Activated naive CD4-positive, alpha-beta T cell treated with anti-CD3 and anti-CD28 coated beads, Interleukin-2, amount 10 ng/mL, durations not matched to agents 7 days and 5 days (primary cell): ENCODE results near the gene RNF166.

ENCODE experiments used
- CTCF ChIA-PET: fragments of 350-600 bp; sonication (Branson Sonifier 250); formaldehyde crosslinking; loops from one replicate; lab custom pipeline; 2021; ENCODE audit warnings: antibody characterized with exemption; lab: Charles Lee
- DNase-seq: peaks from one replicate; pipeline ENCODE4 v3.0.0-alpha.2; 2020
- H3K27ac Mint-ChIP-seq: one replicate; pipeline ENCODE4 v1.8.0; 2021; ENCODE audit warnings: mild to moderate bottlenecking, moderate library complexity, mixed read lengths
- H3K27me3 Mint-ChIP-seq: one replicate; pipeline ENCODE4 v1.8.0; 2021; ENCODE audit warnings: mild to moderate bottlenecking, mixed read lengths
- H3K36me3 Mint-ChIP-seq: one replicate; pipeline ENCODE4 v1.8.0; 2021; ENCODE audit warnings: mixed read lengths
- H3K4me1 Mint-ChIP-seq: one replicate; pipeline ENCODE4 v1.8.0; 2021; ENCODE audit warnings: mixed read lengths
- H3K4me3 Mint-ChIP-seq: one replicate; pipeline ENCODE4 v1.8.0; 2021; ENCODE audit warnings: mild to moderate bottlenecking, moderate library complexity, mixed read lengths
- H3K9me3 Mint-ChIP-seq: one replicate; pipeline ENCODE4 v1.8.0; 2021; ENCODE audit warnings: mixed read lengths

RNF166 gene

DNA sequence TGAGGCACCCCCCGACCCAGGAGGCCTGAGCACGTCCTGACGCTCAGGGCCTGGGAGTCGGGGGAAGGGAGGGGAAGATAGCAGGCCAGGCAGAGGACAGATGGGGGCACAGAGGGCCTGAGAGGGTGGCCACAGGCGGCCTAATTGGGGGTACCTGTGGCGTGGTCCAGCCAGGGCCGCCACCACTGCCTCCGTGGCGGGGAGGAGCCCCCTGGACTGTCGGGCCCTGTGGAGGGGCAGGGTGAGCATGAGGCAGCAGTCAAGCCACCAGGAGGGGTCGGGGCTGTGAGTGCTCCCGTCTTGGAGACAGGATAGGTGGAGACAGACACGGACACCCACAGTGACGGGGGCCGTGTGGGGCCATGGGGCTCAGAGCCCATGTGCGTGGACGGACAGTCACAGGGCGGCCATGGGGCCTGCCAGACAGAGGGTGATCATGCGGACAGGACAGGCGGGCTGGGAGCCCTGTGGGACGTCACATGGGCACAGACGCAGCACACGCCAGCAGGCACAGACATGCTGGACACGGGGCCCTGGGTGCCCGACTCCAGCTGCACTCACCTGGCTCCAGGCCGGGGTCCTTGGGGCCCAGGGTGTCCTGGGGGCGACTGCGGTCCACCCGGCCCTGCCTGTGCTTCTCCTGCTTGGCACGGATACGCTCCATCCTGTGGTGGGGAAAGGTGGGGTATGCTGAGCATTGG, 18.8 kb upstream of the RNF166 start:
- H3K27me3 Mint-ChIP-seq = no peaks in the 10 kb centered on the region
- H3K36me3 Mint-ChIP-seq = peaks cover 33% of the 10 kb centered on the region
- no peak overlapping the region for H3K4me3 Mint-ChIP-seq
- H3K4me1 Mint-ChIP-seq = no peaks in the 10 kb centered on the region
- H3K9me3 Mint-ChIP-seq = no peaks in the 10 kb centered on the region
- CTCF ChIA-PET = no interaction called here
- H3K27ac Mint-ChIP-seq = no peak overlapping the region
- no peak for DNase-seq

GRCh38 chr16:88723911-88724310, 17.7 kb upstream of the RNF166 start:
- CTCF ChIA-PET = no interaction called here
- Mint-ChIP-seq H3K36me3 (peaks cover 39% of the 10 kb centered on the region), H3K4me3 (no peak overlapping the region), H3K27me3 (no peaks in the 10 kb centered on the region), H3K4me1 (no peaks in the 10 kb centered on the region), H3K27ac (no peak overlapping the region), H3K9me3 (no peaks in the 10 kb centered on the region)
- DNase-seq = no peak

DNA sequence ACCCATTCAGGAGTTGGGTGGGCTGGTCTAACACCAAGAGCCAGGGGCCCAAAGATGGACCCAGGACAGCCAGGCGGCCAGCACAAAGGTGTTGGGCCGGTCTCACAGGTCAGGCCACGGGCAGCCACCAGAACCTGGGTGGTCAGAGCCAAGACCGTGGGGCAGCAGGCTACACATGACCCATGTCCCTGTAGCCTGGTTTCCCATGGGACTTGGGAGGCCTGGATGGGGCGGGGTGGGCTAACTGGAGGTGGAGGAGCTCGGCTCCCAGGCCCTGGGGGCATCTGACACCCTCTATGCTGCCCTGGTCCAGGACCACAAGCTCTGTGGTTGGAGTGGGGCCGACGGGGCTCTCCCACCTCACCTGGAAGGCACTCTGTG, 17.3 kb upstream of the RNF166 start:
- H3K36me3 Mint-ChIP-seq = peaks cover 43% of the 10 kb centered on the region
- H3K27ac Mint-ChIP-seq = no peak overlapping the region
- CTCF ChIA-PET = no interaction called here

GRCh38 chr16:88722784-88723506, 16.7 kb upstream of the RNF166 start:
- Mint-ChIP-seq H3K9me3 (no peaks in the 10 kb centered on the region), H3K4me3 (no peak overlapping the region), H3K27me3 (no peaks in the 10 kb centered on the region), H3K27ac (no peak overlapping the region), H3K4me1 (no peaks in the 10 kb centered on the region), H3K36me3 (peaks cover 44% of the 10 kb centered on the region)
- DNase-seq = no peak
- CTCF ChIA-PET = no interaction called here

More for the DNA sequence above, 17.3 kb upstream of the RNF166 start:
- Mint-ChIP-seq H3K9me3 (no peaks in the 10 kb centered on the region), H3K4me1 (no peaks in the 10 kb centered on the region), H3K4me3 (no peak overlapping the region), H3K27me3 (no peaks in the 10 kb centered on the region)
- DNase-seq = no peak

DNA sequence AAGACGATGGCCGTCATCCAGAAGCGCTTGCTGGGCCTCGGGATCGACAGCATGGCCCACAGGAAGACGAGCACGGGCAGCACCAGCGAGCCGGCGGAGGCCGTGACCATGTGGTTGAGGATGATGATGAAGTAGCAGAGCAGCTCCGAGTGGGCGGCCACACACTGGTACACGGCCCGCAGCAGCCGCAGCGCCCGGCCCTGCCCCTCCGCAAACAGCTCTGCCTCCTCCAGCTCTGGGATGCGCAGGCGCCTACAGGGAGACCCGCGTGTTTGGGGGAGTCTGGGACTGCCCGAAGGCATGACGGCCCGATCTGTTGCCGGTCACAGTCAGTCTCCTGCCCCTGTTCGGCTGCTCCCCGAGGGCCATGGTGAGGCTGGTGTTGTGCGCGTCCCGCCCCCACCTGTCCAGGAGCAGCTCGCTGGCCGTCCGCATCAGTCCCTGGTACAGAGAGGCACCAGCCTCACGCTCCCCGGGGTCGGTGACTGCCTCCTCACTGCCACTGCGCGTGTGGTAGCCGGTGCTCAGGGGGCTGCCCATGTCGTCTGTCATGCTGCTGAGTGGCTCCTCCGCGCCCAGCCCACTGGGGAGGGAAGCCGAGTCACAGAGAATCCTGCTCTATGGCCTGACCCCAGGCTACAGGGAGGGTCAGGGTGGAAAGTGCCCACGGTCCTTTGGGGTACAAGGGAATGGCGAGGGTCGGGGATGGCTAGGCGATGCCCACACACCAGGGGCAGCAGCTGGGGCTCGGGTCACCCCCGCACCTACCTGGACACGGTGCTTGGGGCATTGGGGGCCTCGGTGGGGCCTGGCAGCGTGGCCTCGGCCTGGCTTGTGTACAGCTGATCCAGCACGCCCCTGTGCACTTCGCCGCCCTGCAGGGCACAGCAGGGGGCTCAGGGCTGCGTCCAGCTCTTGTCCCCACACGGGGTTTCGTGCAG, 15.9 kb upstream of the RNF166 start:
- H3K27me3 Mint-ChIP-seq = no peaks in the 10 kb centered on the region
- no peaks in the 10 kb centered on the region for H3K4me1 Mint-ChIP-seq
- H3K4me3 Mint-ChIP-seq = no peak overlapping the region
- CTCF ChIA-PET = interaction anchor here (1.1 kb wide), 1 partner anchor 15 kb away, joined by 3 read pairs; no protein-coding TSS in a partner anchor
- no peak overlapping the region for H3K27ac Mint-ChIP-seq
- H3K36me3 Mint-ChIP-seq = peaks cover 46% of the 10 kb centered on the region
- H3K9me3 Mint-ChIP-seq = no peaks in the 10 kb centered on the region
- DNase-seq = no peak

DNA sequence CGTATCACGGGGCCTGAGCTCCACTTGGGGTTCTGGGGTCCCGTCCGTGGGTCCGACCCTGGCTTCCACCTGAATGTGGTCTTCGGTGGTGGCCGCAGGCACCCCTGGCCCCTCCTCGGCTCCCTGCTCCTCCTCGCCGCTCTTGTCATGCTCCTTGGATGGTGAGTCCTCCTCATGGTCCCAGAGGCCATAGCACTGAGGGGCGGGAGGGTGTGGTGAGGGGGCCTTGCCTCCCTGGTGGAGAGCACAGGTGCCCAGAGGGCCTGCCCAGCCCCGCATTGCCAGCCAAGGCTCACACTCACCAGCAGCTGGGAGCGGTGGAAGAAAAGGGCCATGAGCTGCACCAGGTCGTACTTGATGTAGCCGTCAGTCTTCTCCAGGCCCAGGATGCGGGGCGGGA, 15.0 kb upstream of the RNF166 start:
- CTCF ChIA-PET = interaction anchor here (1.1 kb wide), 1 partner anchor 16 kb away, joined by 3 read pairs; no protein-coding TSS in a partner anchor
- DNase-seq = no peak

GRCh38 chr16:88720396-88720970, 14.3 kb upstream of the RNF166 start:
- no peak overlapping the region for H3K4me3 Mint-ChIP-seq
- CTCF ChIA-PET = no interaction called here
- H3K27ac Mint-ChIP-seq = peak overlapping the region; percentile 73
- H3K4me1 Mint-ChIP-seq = no peaks in the 10 kb centered on the region
- H3K9me3 Mint-ChIP-seq = no peaks in the 10 kb centered on the region
- no peaks in the 10 kb centered on the region for H3K27me3 Mint-ChIP-seq
- DNase-seq = no peak
- peaks cover 44% of the 10 kb centered on the region for H3K36me3 Mint-ChIP-seq

More for the DNA sequence above, 15.0 kb upstream of the RNF166 start:
- H3K4me3 Mint-ChIP-seq = no peak overlapping the region
- H3K36me3 Mint-ChIP-seq = peaks cover 48% of the 10 kb centered on the region
- no peaks in the 10 kb centered on the region for H3K27me3 Mint-ChIP-seq
- H3K4me1 Mint-ChIP-seq = no peaks in the 10 kb centered on the region
- no peaks in the 10 kb centered on the region for H3K9me3 Mint-ChIP-seq
- H3K27ac Mint-ChIP-seq = peak overlapping the region; percentile 14

GRCh38 chr16:88719933-88720296, 13.7 kb upstream of the RNF166 start:
- Mint-ChIP-seq H3K4me1 (no peaks in the 10 kb centered on the region), H3K9me3 (no peaks in the 10 kb centered on the region), H3K4me3 (no peak overlapping the region), H3K27me3 (no peaks in the 10 kb centered on the region), H3K27ac (peak overlapping the region; percentile 37), H3K36me3 (peaks cover 41% of the 10 kb centered on the region)
- CTCF ChIA-PET = no interaction called here
- no peak for DNase-seq

GRCh38 chr16:88719267-88719932, 13.2 kb upstream of the RNF166 start:
- Mint-ChIP-seq H3K27ac (peak overlapping the region; percentile 17), H3K4me3 (no peak overlapping the region), H3K4me1 (no peaks in the 10 kb centered on the region), H3K27me3 (no peaks in the 10 kb centered on the region), H3K9me3 (no peaks in the 10 kb centered on the region), H3K36me3 (peaks cover 38% of the 10 kb centered on the region)
- DNase-seq = no peak
- CTCF ChIA-PET = interaction anchor here (1.0 kb wide), 1 partner anchor 18 kb away, joined by 4 read pairs; no protein-coding TSS in a partner anchor

- no peak for DNase-seq
- H3K9me3 Mint-ChIP-seq = no peaks in the 10 kb centered on the region
- H3K36me3 Mint-ChIP-seq = peaks cover 33% of the 10 kb centered on the region
- H3K27me3 Mint-ChIP-seq = no peaks in the 10 kb centered on the region
- CTCF ChIA-PET = interaction anchor here (1.0 kb wide), 1 partner anchor 19 kb away, joined by 4 read pairs; no protein-coding TSS in a partner anchor
- H3K27ac Mint-ChIP-seq = no peak overlapping the region
- no peaks in the 10 kb centered on the region for H3K4me1 Mint-ChIP-seq
- no peak overlapping the region for H3K4me3 Mint-ChIP-seq
These were observed 12.0 kb upstream of the RNF166 start for GRCh38 chr16:88718178-88718577.

- no peaks in the 10 kb centered on the region for H3K9me3 Mint-ChIP-seq
- no peaks in the 10 kb centered on the region for H3K27me3 Mint-ChIP-seq
- peaks cover 31% of the 10 kb centered on the region for H3K36me3 Mint-ChIP-seq
- H3K4me1 Mint-ChIP-seq = no peaks in the 10 kb centered on the region
- CTCF ChIA-PET = interaction anchor here (1.4 kb wide), 1 partner anchor 21 kb away, joined by 4 read pairs; no protein-coding TSS in a partner anchor
- DNase-seq = no peak
- H3K27ac Mint-ChIP-seq = no peak overlapping the region
- H3K4me3 Mint-ChIP-seq = no peak overlapping the region
These were observed 10.4 kb upstream of the RNF166 start for GRCh38 chr16:88716601-88717001.

- Mint-ChIP-seq H3K27ac (no peak overlapping the region), H3K9me3 (no peaks in the 10 kb centered on the region), H3K4me3 (no peak overlapping the region), H3K4me1 (no peaks in the 10 kb centered on the region), H3K27me3 (no peaks in the 10 kb centered on the region), H3K36me3 (peaks cover 31% of the 10 kb centered on the region)
- CTCF ChIA-PET = interaction anchor here (1.4 kb wide), 1 partner anchor 21 kb away, joined by 4 read pairs; no protein-coding TSS in a partner anchor
- no peak for DNase-seq
These were observed 10.0 kb upstream of the RNF166 start for GRCh38 chr16:88716201-88716600.
